Epithelial cell of esophagus (primary cell): Measurements from ENCODE around the gene PTPRH.
"Not testable (repeated sequence)": the region's sequence is repeated elsewhere in the genome, so short reads cannot be mapped to it uniquely, and the experiment has no call there.

Experiments used
- DNase-seq: peaks from one replicate; pipeline ENCODE4 v3.0.0; 2010; ENCODE audit warnings: low read depth
- H3K4me3 ChIP-seq: 2 replicates; pipeline ENCODE4 v1.5.1; 2011; ENCODE audit warnings: mild to moderate bottlenecking, low read length, control low read depth
- CTCF ChIP-seq: IDR thresholded peaks from 2 replicates; pipeline ENCODE4 v1.5.1; 2011; ENCODE audit warnings: low read depth, mild to moderate bottlenecking, low read length, control low read depth, inconsistent platforms; ENCODE audit not compliant: insufficient read depth; ENCODE audit errors: missing control alignments

PTPRH gene

GRCh38 chr19:55172741-55173140, 36.6 kb downstream of the PTPRH start:
- H3K4me3 ChIP-seq, result peak overlapping the region; percentile 50
- TF ChIP-seq CTCF, result no peak
- peak; percentile 70 for DNase-seq

- H3K4me3 ChIP-seq, DNase-seq: not testable (repeated sequence)
Measured at GRCh38 chr19:55172318-55172717, 37.0 kb downstream of the PTPRH start.

GRCh38 chr19:55171440-55171839, 37.9 kb downstream of the PTPRH start:
- no peak overlapping the region for H3K4me3 ChIP-seq
- TF ChIP-seq CTCF, result no peak
- no peak for DNase-seq

GRCh38 chr19:55169136-55169535, 40.2 kb downstream of the PTPRH start:
- no peak for TF ChIP-seq CTCF
- no peak overlapping the region for H3K4me3 ChIP-seq
- no peak for DNase-seq

- no peak for TF ChIP-seq CTCF
- peak; percentile 99 for DNase-seq
- peak within 1 kb of the TSS; percentile 66 for H3K4me3 ChIP-seq
Measured at GRCh38 chr19:55166530-55167268, 42.6 kb downstream of the PTPRH start, which contains the start of gene DNAAF3. TSS of gene DNAAF3 (minus strand) at chr19:55166613. CDS start at chr19:55166413, 200 bp downstream.

- H3K4me3 ChIP-seq, result peak overlapping the region; percentile 66
- peak; percentile 63 for TF ChIP-seq CTCF
- peak; percentile 90 for DNase-seq
Measured at GRCh38 chr19:55165952-55166529, 43.3 kb downstream of the PTPRH start.

GRCh38 chr19:55161571-55162322, 47.6 kb downstream of the PTPRH start:
- no peak overlapping the region for H3K4me3 ChIP-seq
- no peak for TF ChIP-seq CTCF
- no peak for DNase-seq
